GM18951 (cell line): Measurements from ENCODE around the gene PPP2R3A.
"Not testable (repeated sequence)": the region's sequence is repeated elsewhere in the genome, so short reads cannot be mapped to it uniquely, and the experiment has no call there.

ENCODE experiments used
- POLR2A ChIP-seq: IDR thresholded peaks from 4 replicates; pipeline ENCODE4 v1.6.1; 2011; ENCODE audit warnings: mild to moderate bottlenecking; ENCODE audit not compliant: insufficient read length, insufficient read depth; ENCODE audit errors: extremely low read depth
- in situ Hi-C: fragments of 300-500 bp; cut with MboI; formaldehyde crosslinking; loops from one replicate; pipeline ENCODE4 v1.12.0; 2022; ENCODE audit warnings: low sequenced_read_pairs, mixed read lengths, inconsistent platforms; ENCODE audit not compliant: unreplicated experiment

Gene PPP2R3A

GRCh38 chr3:136110481-136110880 is 145.0 kb downstream of the PPP2R3A start:
- TF ChIP-seq POLR2A, result no peak
- in situ Hi-C loops, result no loop called here

GRCh38 chr3:136114421-136114820 is 148.9 kb downstream of the PPP2R3A start:
- TF ChIP-seq POLR2A, result no peak
- in situ Hi-C loops, result no loop called here

GRCh38 chr3:136119332-136119731 is 153.8 kb downstream of the PPP2R3A start:
- in situ Hi-C loops, result not testable (repeated sequence)

- in situ Hi-C loops, result not testable (repeated sequence)
These were observed 154.3 kb downstream of the PPP2R3A start for GRCh38 chr3:136119783-136120182.

DNA sequence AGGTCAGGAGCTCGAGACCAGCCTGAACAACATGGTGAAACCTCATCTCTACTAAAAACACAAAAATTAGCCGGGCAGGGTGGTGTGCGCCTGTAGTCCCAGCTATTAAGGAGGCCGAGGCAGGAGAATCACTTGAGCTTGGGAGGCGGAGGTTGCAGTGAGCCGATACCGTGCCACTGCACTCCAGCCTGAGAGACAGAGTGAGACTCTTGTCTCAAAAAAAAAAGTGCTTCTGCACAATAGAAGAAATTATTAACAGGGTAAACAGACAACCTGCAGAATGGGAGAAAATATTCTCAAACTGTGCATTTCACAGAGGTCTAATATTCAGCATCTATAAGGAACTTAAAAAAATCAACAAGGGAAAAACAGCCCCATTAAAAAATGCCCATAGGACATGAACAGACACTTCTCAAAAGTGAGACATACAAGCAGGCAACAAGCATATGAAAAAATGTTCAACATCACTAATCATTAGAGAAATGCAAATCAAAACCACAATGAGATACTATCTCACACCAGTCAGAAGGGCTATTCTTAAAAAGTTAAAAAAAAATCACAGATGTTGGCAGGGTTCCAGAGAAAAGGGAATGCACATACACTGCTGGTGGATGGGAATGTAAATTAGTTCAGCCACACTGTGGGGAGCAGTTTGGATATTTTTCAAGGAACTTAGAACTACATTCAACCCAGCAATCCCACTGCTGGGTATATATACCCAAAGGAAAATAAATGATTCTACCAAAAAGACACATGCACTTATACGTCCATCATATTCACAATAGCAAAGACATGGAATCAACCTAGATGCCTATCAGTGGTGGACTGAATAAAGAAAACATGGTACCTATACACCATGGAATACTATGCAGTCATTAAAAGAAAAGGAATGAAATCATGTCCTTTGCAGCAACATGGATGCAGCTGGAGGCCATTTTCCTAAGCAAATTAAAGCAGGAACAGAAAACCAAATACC is 155.1 kb downstream of the PPP2R3A start:
- no peak for TF ChIP-seq POLR2A
- in situ Hi-C loops, result no loop called here

- no peak for TF ChIP-seq POLR2A
- in situ Hi-C loops, result no loop called here
These were observed 156.5 kb downstream of the PPP2R3A start for GRCh38 chr3:136122006-136122405.

- in situ Hi-C loops, result not testable (repeated sequence)
These were observed 166.1 kb downstream of the PPP2R3A start for GRCh38 chr3:136131647-136132046.

- in situ Hi-C loops, result no loop called here
- no peak for TF ChIP-seq POLR2A
These were observed 168.6 kb downstream of the PPP2R3A start for GRCh38 chr3:136134091-136134490.

DNA sequence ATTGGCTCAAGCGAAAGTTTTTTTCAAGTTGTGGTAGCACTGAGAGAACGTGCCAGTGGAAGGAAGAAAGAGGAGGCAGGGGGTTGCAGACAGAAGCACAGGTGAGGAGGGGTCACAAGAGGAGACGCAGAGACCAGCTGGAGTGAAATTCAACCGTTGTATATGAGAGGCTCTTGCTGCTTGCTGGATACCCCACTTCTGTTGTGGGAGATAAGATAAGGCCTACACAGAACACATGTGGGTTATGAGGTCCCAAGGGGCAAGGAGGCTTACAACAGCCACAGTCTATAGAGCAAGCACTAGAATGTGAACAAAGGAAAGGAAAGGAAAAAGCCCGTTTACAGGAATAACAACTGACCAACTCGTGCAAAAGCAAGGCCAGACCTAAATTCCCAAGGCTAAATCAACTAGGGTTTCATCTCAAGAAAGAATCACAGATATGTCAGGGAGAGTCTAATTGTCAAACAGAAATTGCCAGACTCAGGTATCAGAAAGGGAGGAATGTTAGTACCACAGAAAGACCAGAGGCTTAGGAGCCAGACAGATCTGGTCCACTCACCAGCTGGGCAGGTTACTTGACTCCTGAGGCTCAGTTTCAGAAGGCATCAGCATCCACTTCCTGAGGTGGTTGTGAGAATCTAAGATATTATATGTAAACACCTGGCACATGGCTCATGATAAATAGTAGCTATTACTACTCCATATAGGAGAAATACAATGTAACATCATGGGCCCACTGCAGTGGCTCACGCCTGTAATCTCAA is 169.7 kb downstream of the PPP2R3A start:
- in situ Hi-C loops, result no loop called here
- no peak for TF ChIP-seq POLR2A

DNA sequence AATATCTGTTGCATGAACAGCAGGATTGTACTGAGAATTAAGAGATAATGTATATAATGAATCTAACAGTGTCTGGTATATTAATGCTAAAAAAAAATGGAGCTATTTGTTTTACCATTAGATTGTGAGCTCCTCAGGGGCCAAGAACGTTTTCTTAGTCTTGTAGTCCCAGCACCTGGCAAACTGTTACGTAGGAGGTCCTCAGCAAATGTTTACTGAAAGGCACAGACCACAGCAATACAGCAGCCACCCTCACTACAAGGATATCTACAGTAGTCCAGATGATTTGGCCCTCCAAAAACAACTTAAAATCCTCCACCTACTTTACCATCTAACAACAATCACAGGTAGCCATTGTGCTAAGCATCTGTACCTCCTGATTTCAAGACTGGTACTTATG is 170.9 kb downstream of the PPP2R3A start:
- TF ChIP-seq POLR2A, result no peak
- in situ Hi-C loops, result no loop called here

DNA sequence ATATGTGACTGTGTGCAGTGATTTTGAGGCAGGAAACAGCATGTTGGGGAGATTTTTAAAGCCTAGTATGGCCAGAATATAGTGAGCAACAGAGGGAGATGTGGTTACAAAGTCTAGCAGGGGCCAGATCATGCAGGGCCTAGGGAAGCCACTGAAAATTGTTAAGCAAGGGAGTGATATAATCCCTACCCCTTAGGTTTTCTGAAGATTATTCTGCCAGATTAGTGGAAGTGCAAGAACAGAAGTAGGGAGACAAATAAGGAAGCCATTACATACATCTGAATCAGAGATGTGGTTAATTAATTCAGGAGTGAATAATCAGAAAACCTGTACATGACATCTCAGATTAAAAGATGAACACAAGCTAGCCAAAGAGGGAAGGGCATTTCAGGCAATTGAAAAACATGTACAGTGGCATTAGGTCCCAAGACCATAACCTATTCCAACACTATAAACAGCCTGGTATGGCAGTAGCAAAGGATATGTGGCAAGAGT is 175.8 kb downstream of the PPP2R3A start:
- in situ Hi-C loops, result no loop called here
- TF ChIP-seq POLR2A, result no peak

GRCh38 chr3:136141891-136142290 is 176.4 kb downstream of the PPP2R3A start:
- no peak for TF ChIP-seq POLR2A
- in situ Hi-C loops, result no loop called here

DNA sequence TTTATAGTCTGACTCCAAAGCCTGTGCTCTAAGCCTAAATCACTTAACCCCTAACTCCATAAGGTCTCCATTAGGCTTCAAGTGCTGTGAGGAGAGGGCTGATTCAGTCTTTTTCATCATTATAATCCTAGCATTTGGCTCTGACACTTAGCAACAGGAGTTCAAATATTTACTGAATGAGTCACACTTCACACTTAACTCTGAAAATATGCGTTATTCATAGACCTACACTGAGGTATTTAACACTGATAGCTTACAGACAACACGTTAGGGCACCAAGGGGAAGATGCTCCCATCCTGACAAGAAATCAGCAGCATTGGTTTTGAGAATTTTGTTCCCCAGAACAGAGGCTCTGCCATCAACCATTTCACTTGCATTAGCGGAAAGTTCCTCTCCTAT is 177.1 kb downstream of the PPP2R3A start:
- TF ChIP-seq POLR2A, result no peak
- in situ Hi-C loops, result no loop called here

GRCh38 chr3:136144397-136144796 is 178.9 kb downstream of the PPP2R3A start:
- in situ Hi-C loops, result not testable (repeated sequence)
